K562 (cell line): Measurements from ENCODE around the gene CNBD2.

Source experiments
- MYNN ChIP-seq, 2 experiments: sonication (generic); formaldehyde crosslinking in 1 of 2; IDR thresholded peaks; 2 replicates each; pipeline versions ENCODE4 v1.5.0 to v1.6.1; 2016 to 2020; ENCODE audit warnings: antibody characterized with exemption in 1 of 2, missing genetic modification reagents in 1 of 2
- ZNF41 ChIP-seq: fragments of 250-450 bp; sonication (Bioruptor Pico); conservative IDR thresholded peaks from 2 replicates; pipeline ENCODE4 v1.4.0; 2020; ENCODE audit warnings: mild to moderate bottlenecking

DNA sequence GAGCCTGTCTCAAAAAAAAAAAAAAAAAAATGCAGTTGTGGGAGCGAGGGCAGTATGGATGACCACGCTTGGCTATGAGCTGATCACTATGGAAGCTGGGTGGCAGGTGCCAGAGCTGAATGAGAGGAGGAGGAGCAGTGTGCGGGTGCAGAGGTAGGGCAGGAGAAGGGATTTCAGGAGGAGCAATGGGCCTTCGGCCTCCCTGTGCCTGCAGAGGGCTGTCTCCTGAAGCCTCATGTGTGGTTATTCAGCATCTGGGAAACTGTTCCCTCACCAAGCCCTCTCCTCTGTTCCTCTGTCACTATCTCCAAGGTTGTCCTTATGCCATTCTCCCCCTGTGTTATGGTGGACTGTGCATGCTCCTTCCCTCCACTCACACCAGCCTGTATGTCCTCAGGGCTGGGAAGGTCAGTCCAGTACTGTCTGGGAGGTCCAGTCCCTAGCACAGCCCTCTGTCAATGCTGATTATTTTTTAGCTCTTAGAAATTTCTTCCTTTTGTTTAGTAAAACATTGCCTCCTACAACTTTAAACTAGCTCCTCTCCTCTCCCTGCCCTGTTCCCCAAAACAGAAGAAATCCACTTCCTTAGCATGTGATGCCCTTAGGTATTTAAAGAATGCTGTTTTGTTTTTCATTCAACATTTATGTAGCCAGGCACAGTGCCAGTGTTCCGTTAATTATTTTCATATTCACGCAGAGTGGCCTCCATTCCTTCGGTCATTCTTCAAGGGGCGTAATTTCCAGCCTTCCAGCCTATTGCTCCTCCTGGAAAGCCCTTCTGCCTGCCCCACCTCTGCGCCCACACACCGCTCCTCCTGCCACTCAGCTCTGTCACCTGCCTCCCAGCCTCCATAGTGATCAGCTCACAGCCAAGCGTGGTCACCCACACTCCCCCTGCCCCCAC, 48.9 kb downstream of the CNBD2 start:
- TF ChIP-seq ZNF41 (CRISPR knock-in tag), result no peak
- no peak for TF ChIP-seq MYNN (IDR thresholded peaks at IDR 0.05)
- TF ChIP-seq MYNN (CRISPR knock-in tag; IDR thresholded peaks at IDR 0.05), result no peak
